BLaER1 (cell line): ENCODE measurements around the gene TENT5C.

ENCODE experiments used
- H3K27ac ChIP-seq: shearing (Covaris generic); formaldehyde crosslinking; 2 replicates; pipeline ENCODE4 v1.8.1; 2022
- H3K27me3 ChIP-seq: shearing (Covaris generic); formaldehyde crosslinking; 2 replicates; pipeline ENCODE4 v1.8.1; 2022
- H3K36me3 ChIP-seq: shearing (Covaris generic); formaldehyde crosslinking; 2 replicates; pipeline ENCODE4 v1.8.1; 2022
- H3K4me1 ChIP-seq: shearing (Covaris generic); formaldehyde crosslinking; 2 replicates; pipeline ENCODE4 v1.8.1; 2022
- H3K4me2 ChIP-seq: shearing (Covaris generic); formaldehyde crosslinking; 2 replicates; pipeline ENCODE4 v1.8.1; 2022
- H3K4me3 ChIP-seq: shearing (Covaris generic); formaldehyde crosslinking; 2 replicates; pipeline ENCODE4 v1.8.1; 2022
- H3K9ac ChIP-seq: shearing (Covaris generic); formaldehyde crosslinking; 2 replicates; pipeline ENCODE4 v1.8.1; 2022
- H3K9me3 ChIP-seq: shearing (Covaris generic); formaldehyde crosslinking; 2 replicates; pipeline ENCODE4 v1.8.1; 2022
- H4K20me1 ChIP-seq: shearing (Covaris generic); formaldehyde crosslinking; 2 replicates; pipeline ENCODE4 v1.8.1; 2022
- Cebpa-rat ChIP-seq: shearing (Covaris generic); IDR thresholded peaks from 2 replicates; pipeline ENCODE4 v1.8.1; 2022

TENT5C gene

DNA sequence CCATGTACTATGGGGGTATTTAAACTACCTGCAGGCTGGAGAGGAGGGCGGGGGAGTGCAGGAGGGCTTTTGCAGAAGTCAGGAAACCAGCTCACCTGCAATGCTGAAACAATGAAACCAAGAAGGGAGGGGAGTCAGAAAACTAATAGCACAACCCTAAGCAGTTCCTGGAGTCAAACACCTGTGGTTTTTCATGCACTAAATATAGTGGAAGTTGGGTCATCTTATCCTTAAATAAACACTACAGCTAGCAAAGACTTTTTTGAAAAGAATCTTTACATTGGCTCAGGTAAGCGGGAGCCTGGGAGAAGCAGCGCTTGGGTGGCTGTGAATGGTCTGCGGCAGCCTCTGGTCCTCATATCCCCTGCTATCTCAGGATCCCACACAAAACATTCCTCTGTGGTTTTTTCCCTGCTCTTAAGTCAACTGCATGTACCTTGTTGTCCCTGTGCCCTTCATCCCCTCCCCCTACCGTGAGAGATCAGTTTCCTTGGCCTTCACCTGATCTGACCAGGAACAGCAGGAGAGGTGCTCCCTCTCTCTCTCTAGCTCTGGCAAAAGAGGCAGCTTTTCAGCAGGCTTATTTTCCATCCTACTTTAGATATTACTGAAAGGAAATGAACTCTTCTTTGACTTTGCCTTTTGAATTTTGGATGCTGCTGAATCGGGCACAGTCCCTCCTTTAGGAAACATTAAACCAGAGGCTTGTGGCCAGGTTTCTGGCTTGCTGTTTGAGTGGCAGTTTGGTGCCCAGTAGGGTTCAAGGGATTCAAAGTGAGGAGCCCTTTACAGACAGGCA lies 26.6 kb downstream of the TENT5C start:
- Histone ChIP-seq H4K20me1 (no peaks in the 10 kb centered on the region), H3K9ac (no peak overlapping the region), H3K4me3 (no peak overlapping the region), H3K4me2 (peak overlapping the region; percentile 9; the same call in 1 of the 2 replicates), H3K27me3 (no peaks in the 10 kb centered on the region), H3K36me3 (no peaks in the 10 kb centered on the region), H3K4me1 (peaks cover 35% of the 10 kb centered on the region), H3K27ac (no peak overlapping the region), H3K9me3 (no peaks in the 10 kb centered on the region)
- TF ChIP-seq Cebpa-rat = no peak

DNA sequence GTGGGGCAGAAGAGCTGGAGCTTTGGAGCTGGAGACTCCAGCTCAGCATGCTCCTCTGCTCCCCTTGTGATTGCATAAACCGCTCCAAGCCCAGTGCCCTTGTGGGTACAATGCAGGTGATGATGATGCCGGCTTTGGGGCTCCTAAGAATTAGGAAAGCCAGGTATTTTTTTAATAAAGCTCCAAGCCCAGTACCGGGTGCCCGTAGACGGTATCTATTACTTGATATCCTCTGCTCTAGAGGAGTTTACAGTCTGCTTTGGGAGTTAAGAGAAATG lies 27.2 kb downstream of the TENT5C start:
- Histone ChIP-seq H3K9me3 (no peaks in the 10 kb centered on the region), H3K4me2 (no peak overlapping the region), H3K4me1 (peaks cover 31% of the 10 kb centered on the region), H3K27ac (no peak overlapping the region), H3K36me3 (no peaks in the 10 kb centered on the region), H3K9ac (no peak overlapping the region), H3K27me3 (no peaks in the 10 kb centered on the region), H4K20me1 (no peaks in the 10 kb centered on the region), H3K4me3 (no peak overlapping the region)
- no peak for TF ChIP-seq Cebpa-rat

DNA sequence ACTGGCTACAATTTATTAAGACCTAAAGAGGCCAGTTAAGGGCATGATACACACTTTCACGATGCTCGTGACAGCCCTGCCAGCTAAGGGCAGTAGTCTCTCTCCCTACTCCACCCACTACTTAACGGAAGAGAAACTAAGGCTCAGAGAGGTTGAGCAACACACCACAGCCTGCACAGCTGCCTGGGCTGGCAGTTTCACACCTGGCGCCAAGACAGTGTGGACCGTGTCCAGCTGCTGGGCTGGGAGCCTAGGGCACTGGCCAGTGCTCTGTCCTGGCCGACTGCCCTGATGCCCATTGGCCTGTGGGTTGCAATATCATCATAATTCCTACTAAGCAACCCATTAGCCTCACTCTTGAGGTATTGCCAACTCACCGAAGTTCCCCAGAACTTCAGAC lies 27.6 kb downstream of the TENT5C start:
- Histone ChIP-seq H3K4me2 (no peak overlapping the region), H3K27ac (no peak overlapping the region), H3K4me3 (no peak overlapping the region), H4K20me1 (no peaks in the 10 kb centered on the region), H3K27me3 (no peaks in the 10 kb centered on the region), H3K36me3 (no peaks in the 10 kb centered on the region), H3K4me1 (peaks cover 27% of the 10 kb centered on the region), H3K9ac (no peak overlapping the region), H3K9me3 (no peaks in the 10 kb centered on the region)
- TF ChIP-seq Cebpa-rat = no peak

DNA sequence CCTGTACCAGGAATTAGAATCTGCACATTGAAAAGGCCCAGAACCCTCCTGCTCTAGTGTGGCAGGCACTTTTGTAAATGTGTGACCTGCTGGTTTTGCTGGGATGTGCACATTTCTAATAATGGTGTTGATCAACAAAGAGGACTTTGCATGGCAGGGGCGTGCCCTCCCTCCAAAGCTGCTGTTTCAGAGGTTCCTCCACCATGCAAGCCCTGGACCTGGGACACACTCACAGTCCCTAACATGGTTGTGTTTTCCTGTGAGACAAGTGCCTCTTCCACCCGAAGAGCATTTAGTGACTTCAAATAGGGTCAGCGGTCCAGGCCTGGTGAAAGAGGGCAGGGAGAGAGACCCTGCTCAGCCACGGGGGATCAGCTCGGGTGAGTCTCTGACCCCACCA lies 28.1 kb downstream of the TENT5C start:
- no peak for TF ChIP-seq Cebpa-rat
- peaks cover 26% of the 10 kb centered on the region for H3K4me1 ChIP-seq
- H4K20me1 ChIP-seq = no peaks in the 10 kb centered on the region
- no peaks in the 10 kb centered on the region for H3K27me3 ChIP-seq
- H3K27ac ChIP-seq = no peak overlapping the region
- no peak overlapping the region for H3K4me2 ChIP-seq
- no peaks in the 10 kb centered on the region for H3K36me3 ChIP-seq
- H3K9ac ChIP-seq = no peak overlapping the region
- no peak overlapping the region for H3K4me3 ChIP-seq
- H3K9me3 ChIP-seq = no peaks in the 10 kb centered on the region

DNA sequence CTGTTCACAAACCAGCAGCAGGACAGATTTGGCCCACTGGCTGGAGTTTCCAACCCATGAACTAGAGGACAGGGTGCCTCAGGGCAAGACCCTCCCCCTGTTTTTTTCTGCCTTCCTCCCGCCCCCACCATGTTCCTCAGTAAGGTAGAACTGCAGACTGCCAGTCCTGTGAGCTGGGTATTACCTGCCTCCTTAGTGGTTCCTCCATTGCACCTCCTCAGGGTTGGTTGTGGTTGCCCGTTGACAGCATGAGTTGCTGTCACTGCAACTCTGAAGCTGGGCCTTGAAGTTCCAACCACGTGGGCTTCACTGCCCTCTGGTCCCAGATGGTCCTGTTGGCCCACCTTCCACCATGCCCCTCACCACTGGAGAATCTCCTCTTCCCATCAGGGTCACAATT lies 28.8 kb downstream of the TENT5C start:
- Histone ChIP-seq H3K4me3 (no peak overlapping the region), H3K4me2 (no peak overlapping the region), H3K27ac (no peak overlapping the region), H3K9ac (no peak overlapping the region), H3K9me3 (no peaks in the 10 kb centered on the region), H3K36me3 (no peaks in the 10 kb centered on the region), H4K20me1 (no peaks in the 10 kb centered on the region), H3K4me1 (peaks cover 26% of the 10 kb centered on the region), H3K27me3 (no peaks in the 10 kb centered on the region)
- TF ChIP-seq Cebpa-rat = no peak

DNA sequence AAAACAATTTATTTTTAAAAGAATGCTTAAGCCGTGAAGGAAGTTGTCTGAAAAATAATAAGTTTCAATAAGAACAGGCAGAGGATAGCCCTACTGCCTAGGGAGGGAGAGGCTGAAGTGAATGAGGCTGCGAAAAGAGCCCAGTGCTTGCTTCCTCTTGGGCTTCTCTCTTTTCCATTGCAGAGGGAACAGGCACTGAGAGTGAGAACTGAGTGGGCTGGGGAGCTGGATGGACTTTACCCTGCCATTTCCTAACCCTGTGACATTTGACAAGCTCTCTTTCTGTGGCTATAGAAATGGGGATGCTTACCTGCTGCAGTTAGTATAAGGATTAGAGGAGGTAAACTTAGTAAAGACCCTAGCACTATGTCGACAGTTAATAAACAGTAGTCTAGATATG lies 30.0 kb downstream of the TENT5C start:
- Histone ChIP-seq H3K9ac (no peak overlapping the region), H3K36me3 (no peaks in the 10 kb centered on the region), H3K27me3 (no peaks in the 10 kb centered on the region), H3K4me3 (no peak overlapping the region), H3K4me1 (peaks cover 26% of the 10 kb centered on the region), H3K9me3 (no peaks in the 10 kb centered on the region), H3K4me2 (peak overlapping the region; percentile 54), H4K20me1 (no peaks in the 10 kb centered on the region), H3K27ac (no peak overlapping the region)
- no peak for TF ChIP-seq Cebpa-rat

DNA sequence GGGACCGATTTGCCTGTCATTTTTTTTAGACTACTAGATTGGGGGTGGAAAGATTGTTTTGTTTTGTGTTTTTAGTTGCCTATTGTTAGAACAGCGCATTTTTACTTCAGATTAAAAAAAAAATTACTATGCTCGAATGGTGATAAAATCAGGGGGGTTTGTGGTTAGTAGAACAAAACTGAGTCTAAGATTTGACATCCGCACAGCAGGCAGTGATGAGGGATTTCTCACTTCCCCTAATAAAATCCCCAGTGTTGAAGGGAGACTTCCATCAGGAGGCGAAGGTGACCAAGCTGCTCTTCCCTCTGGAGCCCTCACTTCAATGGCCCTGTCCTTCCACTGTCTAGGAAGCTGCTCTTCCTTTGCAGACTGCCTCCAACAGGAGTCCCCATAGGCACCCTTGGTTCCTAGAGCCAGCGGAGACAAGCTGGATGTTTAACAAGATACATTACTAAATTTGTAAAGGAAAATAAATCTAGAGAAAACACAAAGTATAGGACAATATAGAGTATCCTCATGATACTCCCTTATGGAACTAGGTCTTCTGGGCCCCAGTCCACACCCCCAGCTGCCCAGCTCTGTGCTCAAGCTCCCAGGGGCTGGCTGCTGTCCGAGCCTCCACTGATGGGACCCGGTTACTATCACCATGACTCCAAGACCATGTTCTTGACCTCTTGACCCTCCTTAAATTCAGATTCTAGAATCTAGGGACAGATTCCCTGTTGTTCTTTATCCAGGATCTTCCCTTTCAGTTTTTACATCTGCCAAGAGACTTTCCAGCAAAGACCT lies 31.0 kb downstream of the TENT5C start:
- no peaks in the 10 kb centered on the region for H4K20me1 ChIP-seq
- H3K9me3 ChIP-seq = no peaks in the 10 kb centered on the region
- no peaks in the 10 kb centered on the region for H3K36me3 ChIP-seq
- H3K4me1 ChIP-seq = peaks cover 26% of the 10 kb centered on the region
- H3K27ac ChIP-seq = no peak overlapping the region
- TF ChIP-seq Cebpa-rat = no peak
- H3K9ac ChIP-seq = 0 out of 2 replicates have a peak overlapping the region, but pooled peaks have one; percentile 21
- no peak overlapping the region for H3K4me3 ChIP-seq
- peak overlapping the region; percentile 54 for H3K4me2 ChIP-seq
- no peaks in the 10 kb centered on the region for H3K27me3 ChIP-seq

DNA sequence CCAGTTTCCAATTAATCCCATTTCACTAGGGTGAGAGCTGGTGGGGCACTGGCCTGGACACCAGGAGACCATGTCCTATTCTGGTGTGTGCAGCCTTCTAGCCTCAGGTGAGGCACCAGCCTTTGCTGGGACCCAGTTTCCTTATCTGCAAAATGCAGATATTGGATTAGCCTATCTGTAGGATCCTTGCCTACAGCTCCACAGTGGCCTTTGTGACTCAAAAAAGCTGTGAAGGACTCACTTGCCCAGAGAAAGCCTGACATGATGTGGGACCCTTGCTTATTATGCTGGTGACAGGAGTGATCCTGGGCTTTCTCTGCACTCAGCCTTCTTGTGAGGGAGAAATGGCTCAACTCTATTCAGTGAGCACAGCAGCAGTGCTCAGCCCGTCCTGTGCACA lies 32.3 kb downstream of the TENT5C start:
- H3K9ac ChIP-seq = no peak overlapping the region
- H3K4me1 ChIP-seq = peaks cover 21% of the 10 kb centered on the region
- H3K9me3 ChIP-seq = no peaks in the 10 kb centered on the region
- no peak overlapping the region for H3K4me2 ChIP-seq
- no peaks in the 10 kb centered on the region for H3K36me3 ChIP-seq
- TF ChIP-seq Cebpa-rat = no peak
- H3K27me3 ChIP-seq = no peaks in the 10 kb centered on the region
- H3K27ac ChIP-seq = no peak overlapping the region
- no peak overlapping the region for H3K4me3 ChIP-seq
- H4K20me1 ChIP-seq = no peaks in the 10 kb centered on the region

DNA sequence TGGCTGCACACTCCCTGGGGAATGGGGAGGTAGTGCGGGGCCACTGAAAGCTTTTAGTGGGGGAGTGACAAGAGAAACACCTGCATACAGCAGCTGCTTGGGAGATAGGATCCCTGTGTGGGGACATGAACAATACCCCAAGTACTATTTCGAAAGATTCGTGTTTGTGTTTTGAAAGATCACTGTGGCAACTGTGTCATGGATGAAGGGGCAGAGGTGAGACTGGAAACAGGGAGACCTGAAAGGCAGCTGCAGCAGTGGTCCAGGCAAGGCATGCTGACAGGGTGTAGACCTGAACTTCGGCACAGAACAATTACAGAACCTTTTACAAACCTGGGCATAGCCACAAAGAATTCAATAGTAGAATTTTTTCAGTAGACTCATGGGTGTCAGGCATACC lies 32.9 kb downstream of the TENT5C start:
- Histone ChIP-seq H3K4me2 (no peak overlapping the region), H4K20me1 (no peaks in the 10 kb centered on the region), H3K4me3 (no peak overlapping the region), H3K9ac (no peak overlapping the region), H3K36me3 (no peaks in the 10 kb centered on the region), H3K9me3 (no peaks in the 10 kb centered on the region), H3K4me1 (peaks cover 21% of the 10 kb centered on the region), H3K27ac (no peak overlapping the region), H3K27me3 (no peaks in the 10 kb centered on the region)
- no peak for TF ChIP-seq Cebpa-rat

DNA sequence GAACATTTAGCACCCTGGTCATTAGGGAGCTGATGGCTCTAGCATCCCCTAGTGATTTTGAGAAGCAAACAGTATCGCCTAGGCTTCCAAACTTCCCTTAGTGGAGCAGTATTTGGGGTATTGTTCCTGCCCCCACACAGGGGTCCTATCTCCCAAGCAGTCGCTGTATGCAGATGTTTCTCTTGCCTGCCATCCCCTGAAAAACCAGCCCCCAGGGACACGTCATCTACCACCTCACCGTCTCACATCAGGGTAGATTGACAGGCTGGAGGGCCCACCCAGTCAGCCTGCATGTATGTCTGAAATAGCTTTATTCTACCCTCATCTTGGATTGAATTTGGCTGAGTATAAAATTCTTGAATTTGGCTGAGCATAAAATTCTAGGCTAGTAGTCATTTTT lies 33.9 kb downstream of the TENT5C start:
- Histone ChIP-seq H3K9me3 (no peaks in the 10 kb centered on the region), H4K20me1 (no peaks in the 10 kb centered on the region), H3K36me3 (no peaks in the 10 kb centered on the region), H3K9ac (no peak overlapping the region), H3K27ac (no peak overlapping the region), H3K27me3 (no peaks in the 10 kb centered on the region), H3K4me1 (peaks cover 29% of the 10 kb centered on the region), H3K4me3 (no peak overlapping the region), H3K4me2 (no peak overlapping the region)
- TF ChIP-seq Cebpa-rat = no peak
